ENCODE results near the gene CDC42SE1.

Gene CDC42SE1

DNA sequence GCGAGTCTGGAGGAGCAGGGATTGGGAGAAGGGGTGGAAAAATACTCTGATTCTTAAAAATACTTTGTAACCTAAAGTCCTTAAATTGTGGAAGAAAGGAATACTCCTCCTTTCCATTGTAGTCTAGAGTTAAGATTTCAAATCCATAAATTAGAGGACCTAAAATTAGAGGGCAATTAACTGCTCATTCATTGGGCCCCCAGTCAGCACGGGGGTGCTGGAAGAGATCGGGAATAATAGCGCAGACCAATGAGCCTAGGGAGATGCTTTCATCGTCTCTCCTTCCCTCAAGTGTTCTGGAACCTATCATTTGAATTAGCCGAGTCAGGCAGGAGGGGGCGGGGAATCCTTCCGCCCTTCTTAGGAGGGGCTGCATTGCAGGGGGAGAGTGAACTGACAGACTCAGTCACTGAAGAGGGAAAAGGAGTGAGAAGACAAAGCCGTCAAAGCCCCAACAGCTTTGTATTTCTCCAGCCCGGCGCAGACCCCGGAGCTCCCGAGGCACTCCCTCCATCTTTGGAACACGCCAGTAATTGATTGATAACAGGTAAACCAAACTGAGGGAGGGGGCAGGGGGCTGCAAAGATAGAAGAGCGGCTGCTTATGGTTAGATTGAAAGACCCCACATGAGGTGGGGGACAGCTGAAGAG lies 710 bp upstream of the CDC42SE1 start, which contains the start of gene MLLT11:
MLLT11 (plus strand) TSS at position 391 of the 650 bp plus-strand sequence. CDS start 6,828 bp downstream, outside the sequence.
- peak within 1 kb of the TSS; percentile 99 for H3K27ac ChIP-seq
- TF ChIP-seq, protein P1, sequence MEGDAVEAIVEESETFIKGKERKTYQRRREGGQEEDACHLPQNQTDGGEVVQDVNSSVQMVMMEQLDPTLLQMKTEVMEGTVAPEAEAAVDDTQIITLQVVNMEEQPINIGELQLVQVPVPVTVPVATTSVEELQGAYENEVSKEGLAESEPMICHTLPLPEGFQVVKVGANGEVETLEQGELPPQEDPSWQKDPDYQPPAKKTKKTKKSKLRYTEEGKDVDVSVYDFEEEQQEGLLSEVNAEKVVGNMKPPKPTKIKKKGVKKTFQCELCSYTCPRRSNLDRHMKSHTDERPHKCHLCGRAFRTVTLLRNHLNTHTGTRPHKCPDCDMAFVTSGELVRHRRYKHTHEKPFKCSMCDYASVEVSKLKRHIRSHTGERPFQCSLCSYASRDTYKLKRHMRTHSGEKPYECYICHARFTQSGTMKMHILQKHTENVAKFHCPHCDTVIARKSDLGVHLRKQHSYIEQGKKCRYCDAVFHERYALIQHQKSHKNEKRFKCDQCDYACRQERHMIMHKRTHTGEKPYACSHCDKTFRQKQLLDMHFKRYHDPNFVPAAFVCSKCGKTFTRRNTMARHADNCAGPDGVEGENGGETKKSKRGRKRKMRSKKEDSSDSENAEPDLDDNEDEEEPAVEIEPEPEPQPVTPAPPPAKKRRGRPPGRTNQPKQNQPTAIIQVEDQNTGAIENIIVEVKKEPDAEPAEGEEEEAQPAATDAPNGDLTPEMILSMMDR (conservative IDR thresholded peaks at IDR 0.05), result no peak

DNA sequence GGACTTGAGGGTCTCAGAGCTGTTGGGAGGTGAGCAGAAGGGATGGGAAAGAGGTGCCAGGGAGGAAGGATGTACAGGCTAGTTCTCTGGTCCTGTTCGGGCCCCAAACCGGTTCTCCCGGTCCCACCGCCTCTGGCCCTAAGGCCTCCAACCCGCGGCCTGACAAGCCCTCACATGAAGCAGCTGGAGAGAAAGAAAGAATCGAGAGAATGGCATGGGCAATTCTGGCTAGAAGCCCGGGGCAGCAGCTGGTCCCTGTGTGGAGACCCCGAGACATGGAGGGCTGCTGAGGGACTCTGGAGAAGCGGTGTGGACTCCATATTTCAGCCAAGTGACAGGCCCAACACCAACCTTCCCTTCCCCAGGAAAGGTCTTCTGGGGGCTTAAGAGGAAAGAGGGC lies 730 bp downstream of the CDC42SE1 start:
- H3K27ac ChIP-seq, result peak overlapping the region; percentile 99
- TF ChIP-seq, protein P1 (conservative IDR thresholded peaks at IDR 0.05), result no peak

DNA sequence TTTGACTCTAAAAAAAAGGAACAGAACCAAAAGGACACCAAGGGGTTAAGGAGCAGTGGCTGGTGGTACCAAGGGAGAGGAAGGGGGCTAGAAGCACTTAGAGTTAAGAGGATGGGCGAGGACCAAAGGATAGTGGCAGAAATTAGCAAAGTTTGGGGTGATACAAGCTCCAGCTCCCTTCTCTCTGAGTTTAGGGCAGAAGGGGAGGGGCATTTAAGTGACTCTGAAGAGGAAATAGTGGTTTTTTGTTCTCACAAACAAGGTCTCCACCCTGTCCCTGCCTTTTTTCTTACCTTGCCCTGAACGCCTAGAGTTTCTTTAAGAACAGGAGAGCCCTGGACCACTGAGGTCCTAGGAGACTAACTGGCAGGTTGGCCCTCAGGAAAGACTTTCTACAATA lies 3.3 kb downstream of the CDC42SE1 start:
- TF ChIP-seq, protein P1 (conservative IDR thresholded peaks at IDR 0.05), result no peak
- peak overlapping the region; percentile 99 for H3K27ac ChIP-seq

DNA sequence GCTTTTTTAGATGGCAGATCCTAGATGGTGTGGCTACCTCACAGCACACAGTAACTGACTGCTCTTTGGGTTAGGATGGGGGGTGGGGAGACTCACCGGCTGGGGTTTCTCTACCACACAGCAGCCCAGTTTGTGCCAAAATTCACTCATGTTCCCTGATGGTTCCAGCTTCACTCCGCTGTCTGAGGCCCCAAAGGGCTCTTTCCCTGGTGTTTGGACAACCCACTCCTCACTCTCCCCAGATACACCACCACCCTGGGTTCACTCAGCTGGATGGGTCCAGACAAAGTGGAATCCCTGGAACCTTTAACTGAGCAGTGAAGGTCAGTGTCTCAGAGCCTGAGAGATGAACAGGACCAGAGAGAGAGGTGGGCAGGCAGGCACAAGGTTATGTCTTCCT lies 3.8 kb downstream of the CDC42SE1 start:
- peak overlapping the region; percentile 99 for H3K27ac ChIP-seq
- TF ChIP-seq, protein P1 (conservative IDR thresholded peaks at IDR 0.05), result no peak

DNA sequence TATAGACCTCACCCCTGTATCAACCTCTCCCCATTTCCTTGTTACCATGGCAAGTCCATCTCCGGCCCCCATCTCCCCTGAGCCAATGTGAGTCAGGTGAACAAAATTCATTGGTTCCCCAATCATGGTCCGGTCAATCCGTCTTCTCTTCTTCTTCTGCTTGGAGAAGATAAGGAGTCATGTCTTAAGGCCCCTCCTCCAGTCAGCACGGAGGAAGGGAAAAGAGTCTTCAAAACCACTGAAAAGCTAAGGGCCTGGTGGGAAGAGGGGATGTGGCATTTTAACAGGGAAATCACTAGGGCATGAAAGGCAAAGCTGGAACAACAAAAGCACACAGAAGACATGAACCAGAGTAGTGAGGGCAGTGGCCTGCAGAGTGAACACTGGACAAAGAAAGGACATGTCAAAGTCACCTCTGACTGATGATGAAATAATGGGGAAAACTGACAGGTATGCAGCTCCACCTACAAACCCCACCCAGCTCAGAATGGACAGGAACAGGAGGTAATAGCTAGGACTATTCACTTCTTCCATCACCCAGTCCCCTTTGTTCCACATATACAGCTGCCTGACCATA lies 4.4 kb downstream of the CDC42SE1 start:
- peak overlapping the region; percentile 99 for H3K27ac ChIP-seq
- TF ChIP-seq, protein P1 (conservative IDR thresholded peaks at IDR 0.05), result no peak

DNA sequence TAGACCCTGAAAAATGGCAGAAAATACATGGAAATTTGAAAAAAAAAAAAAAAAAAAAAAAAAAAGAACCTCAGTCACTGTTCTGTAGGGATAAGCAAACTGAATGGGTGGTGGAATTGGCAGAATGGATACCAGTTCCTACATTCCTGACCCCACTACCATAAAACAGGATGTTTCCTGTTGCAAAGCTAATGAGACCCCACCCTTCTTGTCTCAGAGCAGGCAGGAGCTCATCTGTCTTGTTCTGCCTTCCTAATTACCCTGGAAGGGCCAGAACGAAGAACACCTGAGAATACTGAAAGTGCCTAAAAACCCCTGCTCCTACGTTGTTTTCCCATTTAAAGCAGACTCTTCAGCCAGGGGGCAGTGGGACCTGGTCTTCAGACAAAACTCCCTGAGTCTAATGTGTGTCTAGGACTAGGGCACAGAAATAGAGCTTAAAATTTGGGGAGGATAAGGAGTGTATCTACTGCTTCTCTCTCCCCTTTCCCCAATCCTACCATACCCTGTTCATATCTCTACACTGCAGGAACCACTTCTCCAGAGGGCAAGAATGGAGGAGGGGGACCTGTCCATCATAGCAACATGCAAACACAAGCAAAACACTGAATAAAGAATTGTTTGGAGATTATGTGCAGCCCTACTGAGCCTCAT lies 7.9 kb downstream of the CDC42SE1 start:
- no peak overlapping the region; the same call in 1 of the 2 replicates for H3K27ac ChIP-seq
- TF ChIP-seq, protein P1 (conservative IDR thresholded peaks at IDR 0.05), result no peak

DNA sequence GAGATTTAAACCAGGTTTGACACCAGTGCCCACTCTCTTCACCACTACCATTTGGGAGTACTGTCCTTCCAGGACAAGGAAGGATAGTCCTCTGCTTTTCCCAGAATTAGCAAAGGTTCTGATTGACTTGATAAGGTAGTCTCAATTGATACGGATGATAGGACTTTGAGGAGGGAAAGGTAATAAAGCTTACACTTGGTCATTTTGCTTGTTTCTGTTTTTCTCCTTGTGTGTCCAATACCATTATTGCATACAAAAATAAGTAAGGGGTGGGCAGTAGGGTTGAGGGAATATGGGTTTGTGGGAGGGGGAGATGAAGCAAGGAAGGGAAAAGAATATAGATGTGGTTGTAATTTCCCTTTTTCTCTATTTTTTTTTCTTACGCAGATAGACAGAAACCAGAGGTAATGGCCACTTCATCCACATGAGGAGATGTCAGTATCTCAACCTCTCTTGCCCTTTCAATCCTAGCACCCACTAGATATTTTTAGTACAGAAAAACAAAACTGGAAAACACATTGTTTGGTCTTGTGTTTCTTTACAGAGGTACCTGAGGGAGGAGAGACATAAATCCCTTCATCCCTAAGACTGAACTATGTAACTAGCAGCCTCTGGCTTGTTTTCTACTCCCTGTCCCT lies 9.3 kb downstream of the CDC42SE1 start:
- TF ChIP-seq, protein P1 (conservative IDR thresholded peaks at IDR 0.05), result no peak
- peak overlapping the region; percentile 98; the same call in 1 of the 2 replicates for H3K27ac ChIP-seq
